Smooth muscle cell (in vitro differentiated cells): ENCODE measurements around the gene HHATL. TPM values are rescaled to one million over a fixed set of nuclear protein-coding genes. Genes with fewer than 3 reads are reported as not detected.

ENCODE experiments used
- DNase-seq: peaks from one replicate; lab custom pipeline; 2025; ENCODE audit not compliant: unreplicated experiment; lab: John Stamatoyannopoulos, UW
- H2AFZ ChIP-seq: fragments of 200-600 bp; sonication (generic); 2 replicates; pipeline ENCODE4 v1.6.0; 2016; ENCODE audit warnings: antibody characterized with exemption, low read depth, mild to moderate bottlenecking
- H3F3A ChIP-seq: fragments of 200-600 bp; sonication (generic); 2 replicates; pipeline ENCODE4 v1.6.0; 2017; ENCODE audit warnings: antibody characterized with exemption, low read depth
- H3K27ac ChIP-seq: fragments of 200-600 bp; sonication (generic); 2 replicates; pipeline ENCODE4 v1.5.1; 2016; ENCODE audit warnings: low read depth, mild to moderate bottlenecking
- H3K27me3 ChIP-seq: fragments of 200-600 bp; sonication (generic); 2 replicates; pipeline ENCODE4 v1.6.1; 2016; ENCODE audit warnings: low read depth, mild to moderate bottlenecking
- H3K36me3 ChIP-seq: fragments of 200-600 bp; sonication (generic); 2 replicates; pipeline ENCODE4 v1.5.1; 2016; ENCODE audit warnings: low read depth
- H3K4me1 ChIP-seq: fragments of 200-600 bp; sonication (generic); 2 replicates; pipeline ENCODE4 v1.5.1; 2016; ENCODE audit warnings: low read depth
- H3K4me2 ChIP-seq: fragments of 200-600 bp; sonication (generic); 2 replicates; pipeline ENCODE4 v1.6.0; 2016; ENCODE audit warnings: mild to moderate bottlenecking
- H3K4me3 ChIP-seq: fragments of 200-600 bp; sonication (generic); 2 replicates; pipeline ENCODE4 v1.5.1; 2016; ENCODE audit warnings: mild to moderate bottlenecking
- H3K79me2 ChIP-seq: fragments of 200-600 bp; sonication (generic); 2 replicates; pipeline ENCODE4 v1.6.0; 2016; ENCODE audit warnings: low read depth, mild to moderate bottlenecking
- H3K9ac ChIP-seq: fragments of 200-600 bp; sonication (generic); 2 replicates; pipeline ENCODE4 v1.6.0; 2016; ENCODE audit warnings: low read depth
- H3K9me3 ChIP-seq: fragments of 200-600 bp; sonication (generic); replicated peaks from 2 replicates; pipeline ENCODE4 v1.5.1; 2016; ENCODE audit warnings: low read depth
- H4K20me1 ChIP-seq: fragments of 200-600 bp; sonication (generic); 2 replicates; pipeline ENCODE4 v1.6.0; 2016; ENCODE audit warnings: low read depth
- CTCF ChIP-seq: fragments of 200-600 bp; sonication (generic); IDR thresholded peaks from 2 replicates; pipeline ENCODE4 v1.5.1; 2017; ENCODE audit warnings: borderline replicate concordance, mild to moderate bottlenecking, antibody characterized with exemption; ENCODE audit not compliant: insufficient read depth, poor library complexity, severe bottlenecking
- WGBS: methylation state at CpG from one replicate; pipeline ENCODE4 v1.1.7; 2016; ENCODE audit warnings: low lambda C conversion rate; 5-methylcytosine and 5-hydroxymethylcytosine counted together
- polyA plus RNA-seq: library from polyadenylated mRNA; unstranded; fragments of >200 nt; fragmentation: Nextera tagmentation; extraction: Ambion mirVana; gene quantifications from 2 replicates; pipeline ENCODE4 v1.2.1, GENCODE V29; 2016
- total RNA-seq: library from RNA; depleted of rRNA; stranded (reverse); fragments of >200 nt; gene quantifications from 2 replicates; pipeline ENCODE4 v1.2.3, GENCODE V29; 2014

Gene HHATL
- total and polyA plus RNA-seq, 2 experiments from 2014 or later, result not detected

GRCh38 chr3:42647821-42648459 lies 54.7 kb downstream of the HHATL start:
- peaks cover 15% of the 10 kb centered on the region for H3K4me1 ChIP-seq
- peaks cover 67% of the 10 kb centered on the region for H4K20me1 ChIP-seq
- peak overlapping the region; percentile 10 for H3K27ac ChIP-seq
- H3F3A ChIP-seq, result peaks cover 19% of the 10 kb centered on the region
- no peak overlapping the region for H3K4me2 ChIP-seq
- no peak overlapping the region for H3K4me3 ChIP-seq
- H3K27me3 ChIP-seq, result no peaks in the 10 kb centered on the region
- H3K9me3 ChIP-seq, result no peaks in the 10 kb centered on the region
- no peak overlapping the region for H2AFZ ChIP-seq
- DNase-seq, result no peak
- no peak overlapping the region for H3K9ac ChIP-seq
- peaks cover 20% of the 10 kb centered on the region for H3K36me3 ChIP-seq
- peaks cover 3% of the 10 kb centered on the region for H3K79me2 ChIP-seq
- WGBS, result 81% methylated on average over 5 of the region's 5 CpGs
- no peak for TF ChIP-seq CTCF

Other genes with a start within 250 kb of the HHATL start
- 0.22 and 1.3 TPM in 2 replicates for gene VIPR1, start 200.2 kb downstream of the HHATL start, total RNA-seq
- gene VIPR1, start 200.2 kb downstream of the HHATL start, polyA plus RNA-seq, result 0.86 and 3.9 TPM in 2 replicates
- gene SEC22C, start 120.8 kb downstream of the HHATL start, total RNA-seq, result 52.2 and 70.5 TPM in 2 replicates
- gene SEC22C, start 120.8 kb downstream of the HHATL start, polyA plus RNA-seq, result 39.8 and 45.7 TPM in 2 replicates
- gene SS18L2, start 111.9 kb downstream of the HHATL start, total RNA-seq, result 24.5 and 54.2 TPM in 2 replicates
- gene SS18L2, start 111.9 kb downstream of the HHATL start, polyA plus RNA-seq, result 38.7 and 38.8 TPM in 2 replicates
- 91.3 and 113 TPM in 2 replicates for gene NKTR, start 102.1 kb downstream of the HHATL start, total RNA-seq
- 37.1 and 82.3 TPM in 2 replicates for gene NKTR, start 102.1 kb downstream of the HHATL start, polyA plus RNA-seq
- 6.5 and 7.7 TPM in 2 replicates for gene ZBTB47, start 49.1 kb downstream of the HHATL start, total RNA-seq
- gene ZBTB47, start 49.1 kb downstream of the HHATL start, polyA plus RNA-seq, result 4.6 TPM in 2 replicates
- not detected in 2 replicates for gene KLHL40, start 17.3 kb downstream of the HHATL start, total RNA-seq
- gene KLHL40, start 17.3 kb downstream of the HHATL start, polyA plus RNA-seq, result not detected in 2 replicates
- not detected in 2 replicates for gene CCDC13, start 70.5 kb upstream of the HHATL start, total RNA-seq
- gene CCDC13, start 70.5 kb upstream of the HHATL start, polyA plus RNA-seq, result 0.48 TPM in 1 of 2 replicates, not detected in the other
- gene HIGD1A, start 101.7 kb upstream of the HHATL start, total RNA-seq, result 322 and 339 TPM in 2 replicates
- gene HIGD1A, start 101.7 kb upstream of the HHATL start, polyA plus RNA-seq, result 159 and 297 TPM in 2 replicates
- 5.6 and 17.2 TPM in 2 replicates for gene ACKR2, start 106.6 kb upstream of the HHATL start, total RNA-seq
- gene ACKR2, start 106.6 kb upstream of the HHATL start, polyA plus RNA-seq, result 1.1 and 7.0 TPM in 2 replicates
- gene CYP8B1, start 173.1 kb upstream of the HHATL start, total RNA-seq, result not detected in 2 replicates
- not detected in 2 replicates for gene CYP8B1, start 173.1 kb upstream of the HHATL start, polyA plus RNA-seq
- gene ZNF662, start 203.3 kb upstream of the HHATL start, total RNA-seq, result 1.1 and 1.6 TPM in 2 replicates
- 0.05 TPM in 1 of 2 replicates, not detected in the other for gene ZNF662, start 203.3 kb upstream of the HHATL start, polyA plus RNA-seq